Bone marrow (tissue), 2 donors: Measurements from ENCODE around the gene CDYL.

Source experiments
- DNase-seq, 2 donors: peaks; one replicate each; lab custom pipeline; 2025; lab: John Stamatoyannopoulos, UW

The CDYL gene

DNA sequence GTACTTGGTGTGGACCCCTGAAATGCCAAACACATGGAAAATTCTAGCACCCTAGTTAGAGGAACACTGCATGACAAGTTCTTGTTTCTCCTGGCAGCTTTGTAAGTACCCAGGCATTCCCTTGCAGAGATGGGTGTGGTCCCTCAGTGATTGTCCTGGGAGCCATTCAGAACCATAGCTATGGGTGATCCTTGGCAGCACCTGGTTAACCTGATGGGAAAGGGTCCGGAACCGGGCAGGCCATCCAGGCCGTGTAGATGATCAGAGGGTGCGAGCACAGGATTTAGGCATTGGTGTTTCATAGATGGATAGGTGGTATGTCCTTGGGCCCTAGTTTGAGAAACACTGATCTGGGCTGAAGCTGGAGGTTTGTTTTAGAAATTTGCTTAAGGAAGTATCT is 131.9 kb downstream of the CDYL start:
- no peak for DNase-seq

DNA sequence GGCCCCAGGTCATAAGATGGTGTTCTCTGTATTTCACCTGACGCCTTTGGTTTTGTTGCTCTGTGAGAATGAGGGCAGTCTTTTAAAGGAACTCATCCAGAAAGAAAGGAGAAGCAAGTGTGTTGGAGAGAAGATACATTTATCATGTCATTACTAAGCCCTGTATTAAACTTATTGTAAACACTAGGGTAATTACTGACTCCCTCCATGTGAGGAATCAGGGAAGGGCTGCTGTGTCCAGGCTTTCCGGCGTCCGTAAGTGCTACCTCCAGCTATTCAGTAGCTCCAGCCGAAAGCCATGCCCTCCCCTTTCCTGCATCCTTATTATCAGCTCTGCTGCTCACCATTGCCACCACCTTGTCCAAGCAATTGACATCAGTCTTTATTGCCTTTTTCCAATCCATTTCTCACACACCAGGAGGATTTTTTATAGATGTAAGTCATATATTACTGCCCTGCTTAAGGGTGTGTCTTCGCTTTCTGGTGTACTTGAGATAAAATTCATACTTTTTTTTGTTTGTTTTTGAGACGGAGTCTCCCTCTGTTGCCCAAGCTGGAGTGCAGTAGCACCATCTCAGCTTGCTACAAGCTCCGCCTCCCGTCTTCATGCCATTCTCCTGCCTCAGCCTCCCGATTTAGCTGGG is 133.0 kb downstream of the CDYL start:
- no peak for DNase-seq

DNA sequence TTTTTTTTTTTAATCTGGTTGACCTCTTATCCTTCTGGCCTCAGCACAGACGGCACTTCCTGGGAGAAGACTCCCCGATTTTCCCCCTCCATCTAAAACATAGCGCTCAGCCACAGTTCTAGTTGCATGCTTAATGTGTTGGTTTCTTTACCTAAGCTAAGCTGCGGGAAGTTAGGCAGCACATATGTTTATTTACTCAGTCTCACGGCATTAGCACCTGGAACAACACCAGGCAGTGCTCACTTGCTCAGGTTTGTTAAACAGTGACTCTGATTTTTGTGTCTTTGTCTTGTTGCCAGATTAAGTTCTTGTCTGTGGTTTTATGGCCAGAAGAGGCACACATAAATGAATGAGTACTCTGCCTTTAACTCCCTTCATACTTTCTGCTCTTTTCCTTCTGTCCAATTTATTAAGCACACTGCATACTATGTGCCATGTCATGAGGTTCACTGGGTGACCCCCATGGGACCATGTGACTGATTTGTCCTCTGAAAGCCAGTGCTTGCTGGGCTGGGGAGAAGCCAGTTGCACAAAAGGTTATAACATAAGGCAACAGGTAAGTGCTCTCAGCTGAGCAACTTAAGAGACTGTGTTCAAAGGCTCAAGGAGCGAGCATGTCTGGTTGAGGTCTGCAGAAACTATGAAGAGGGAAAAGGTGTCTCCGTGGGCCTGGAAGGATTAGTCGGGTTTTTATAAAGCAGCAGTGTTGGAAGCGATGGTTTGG is 134.0 kb downstream of the CDYL start:
- DNase-seq: no peak

GRCh38 chr6:4912559-4912958 is 136.4 kb downstream of the CDYL start:
- no peak for DNase-seq

DNA sequence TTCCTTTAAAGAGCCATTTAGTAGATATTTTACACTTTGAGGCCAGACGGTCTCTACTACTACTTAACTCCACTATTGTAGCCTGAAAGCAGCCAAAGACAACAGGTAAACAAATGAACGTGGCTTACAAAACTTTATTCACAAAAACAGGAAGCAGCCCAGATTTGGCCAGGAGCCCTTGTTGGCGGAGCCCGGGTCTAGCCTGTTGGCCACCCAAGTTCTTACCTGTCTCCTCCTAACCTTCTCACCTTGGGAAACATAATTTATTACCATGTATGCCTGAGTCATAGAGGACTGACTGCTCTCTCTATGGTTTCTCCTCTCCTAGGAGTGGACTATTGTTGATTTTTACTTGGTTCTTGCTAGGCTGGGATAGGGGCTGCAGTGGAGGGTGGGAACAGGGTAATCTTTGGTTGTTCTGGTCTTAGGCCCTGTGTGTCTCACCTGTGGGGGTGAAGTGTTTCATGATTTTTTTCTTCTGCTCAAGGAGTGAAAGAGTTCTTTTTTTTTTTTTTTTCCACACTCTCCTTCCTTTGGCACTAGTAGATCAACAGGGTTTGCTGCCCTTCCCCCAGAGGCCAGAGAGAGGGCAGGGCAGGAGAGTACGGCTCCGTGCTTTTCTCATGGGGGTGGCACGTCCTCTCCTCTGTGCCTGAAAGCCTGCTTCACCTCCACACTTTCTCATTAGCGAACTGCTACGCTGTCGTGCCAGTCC is 137.7 kb downstream of the CDYL start:
- no peak for DNase-seq

GRCh38 chr6:4914420-4915159 is 138.4 kb downstream of the CDYL start:
- no peak for DNase-seq

GRCh38 chr6:4916954-4917561 is 140.9 kb downstream of the CDYL start:
- DNase-seq: no peak

DNA sequence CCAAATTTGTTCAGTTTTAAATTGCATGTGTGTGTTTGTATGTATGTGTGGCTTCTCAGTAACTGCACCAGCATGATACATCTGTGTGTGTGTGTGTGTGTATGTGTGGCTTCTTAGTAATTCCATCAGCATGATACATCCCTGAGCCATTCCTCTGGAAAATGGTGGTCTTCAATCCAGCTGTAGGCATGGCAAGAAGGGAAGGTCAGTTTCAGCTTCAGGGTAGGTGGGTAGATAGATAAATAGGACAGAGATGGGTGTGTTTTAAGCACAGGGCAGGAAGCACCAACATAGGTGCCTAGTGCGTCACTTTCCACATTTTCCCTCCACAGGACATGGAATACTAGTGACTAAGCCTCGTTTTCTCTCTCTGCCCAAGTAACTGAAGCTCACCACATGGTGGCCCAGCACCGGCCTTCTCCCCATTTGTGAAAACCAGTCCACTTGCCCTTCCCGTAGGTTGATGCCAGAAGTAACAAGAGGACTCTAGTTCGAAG is 144.8 kb downstream of the CDYL start:
- DNase-seq: no peak

DNA sequence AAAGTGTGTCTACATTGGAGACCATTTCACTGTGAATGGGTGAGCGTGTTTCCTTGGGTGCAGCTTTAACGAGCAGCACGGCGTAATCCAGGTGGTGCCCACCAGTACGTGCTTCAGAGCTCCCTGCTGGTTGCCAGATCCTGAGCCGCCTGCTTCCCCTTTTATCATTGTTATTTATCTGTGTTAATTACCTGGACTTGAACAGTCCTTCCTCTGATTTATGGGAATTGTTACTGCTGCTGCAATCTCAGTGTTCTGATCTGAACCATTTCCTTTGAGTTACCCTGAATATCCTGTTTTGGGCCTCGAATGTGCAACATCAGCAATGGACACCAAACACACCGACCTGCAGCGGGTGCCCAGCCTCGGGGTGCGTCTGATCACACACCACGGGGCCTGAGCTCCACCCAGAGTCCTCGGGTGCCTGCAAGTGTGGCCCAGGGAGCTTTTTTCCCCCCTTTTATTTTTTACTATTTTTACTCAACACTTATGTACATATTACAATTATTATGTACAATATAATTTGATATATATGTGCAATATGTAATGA is 146.4 kb downstream of the CDYL start:
- no peak for DNase-seq

GRCh38 chr6:4923081-4923480 is 146.9 kb downstream of the CDYL start:
- no peak for DNase-seq

GRCh38 chr6:4924661-4925271 is 148.6 kb downstream of the CDYL start:
- DNase-seq: no peak

DNA sequence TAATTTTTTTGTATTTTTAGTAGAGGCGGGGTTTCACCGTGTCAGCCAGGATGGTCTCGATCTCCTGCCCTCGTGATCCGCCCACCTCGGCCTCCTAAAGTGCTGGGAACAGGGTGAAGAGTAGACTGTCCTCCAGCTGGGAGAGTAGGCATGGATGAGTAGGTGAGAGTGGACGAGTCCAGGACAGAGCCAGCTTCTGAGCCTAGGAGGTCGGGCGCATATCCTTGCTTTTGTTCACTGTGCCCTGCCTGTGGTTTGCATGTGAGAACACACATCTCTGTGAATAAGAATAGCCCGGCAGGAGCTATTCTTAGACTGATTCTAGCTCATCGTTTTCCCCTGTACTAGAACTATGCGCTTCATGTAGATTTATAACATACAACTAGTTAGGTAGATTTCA is 149.4 kb downstream of the CDYL start:
- no peak for DNase-seq

DNA sequence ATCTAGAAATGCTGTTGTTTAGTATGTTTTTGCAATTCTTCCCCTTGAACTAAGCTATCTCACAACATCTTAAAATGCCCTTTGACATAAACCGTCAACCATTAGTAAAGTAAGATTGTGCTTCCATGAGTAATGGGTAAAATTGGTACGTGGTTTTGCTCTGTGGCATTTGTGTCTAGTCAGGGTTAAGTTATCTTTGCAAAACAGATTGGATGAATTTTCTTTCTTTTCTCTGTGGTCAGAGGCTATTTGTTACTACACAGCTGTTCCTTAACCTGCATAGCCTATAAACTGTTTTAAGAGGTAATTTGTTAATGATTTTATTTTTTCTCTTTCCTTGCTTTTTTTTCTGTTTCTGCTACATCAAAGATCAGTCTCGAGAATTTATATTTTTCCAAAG is 152.2 kb downstream of the CDYL start:
- DNase-seq: peak in 1 of 2 donors; percentile 46

DNA sequence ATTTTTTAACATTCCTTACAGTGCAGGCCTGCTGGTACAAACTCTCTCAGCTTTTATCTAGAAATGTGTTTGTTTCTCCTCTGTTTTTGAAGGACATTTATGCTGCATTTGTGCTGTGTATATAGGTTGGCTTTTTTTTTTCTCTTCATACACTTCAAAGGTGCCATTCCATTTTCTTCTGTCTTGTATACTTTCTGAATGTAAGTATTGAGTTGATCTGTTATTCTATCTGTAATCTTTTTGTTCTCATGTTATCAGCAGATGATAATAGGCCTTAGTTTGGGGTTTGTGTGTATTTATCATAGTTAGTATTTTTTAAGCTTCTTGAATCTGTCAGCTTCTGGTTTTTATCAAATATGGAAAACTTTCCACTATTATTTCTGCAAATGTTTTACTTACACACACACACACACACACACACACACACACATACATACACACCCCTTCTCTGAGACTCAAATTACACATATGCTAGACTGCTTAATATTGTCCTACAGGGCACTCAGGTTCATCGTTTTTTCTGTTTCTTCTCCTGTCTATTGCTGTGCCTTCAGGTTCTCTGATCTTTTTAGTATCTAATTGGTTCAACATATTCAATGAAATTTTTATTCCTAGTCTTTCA is 153.0 kb downstream of the CDYL start:
- DNase-seq: no peak

DNA sequence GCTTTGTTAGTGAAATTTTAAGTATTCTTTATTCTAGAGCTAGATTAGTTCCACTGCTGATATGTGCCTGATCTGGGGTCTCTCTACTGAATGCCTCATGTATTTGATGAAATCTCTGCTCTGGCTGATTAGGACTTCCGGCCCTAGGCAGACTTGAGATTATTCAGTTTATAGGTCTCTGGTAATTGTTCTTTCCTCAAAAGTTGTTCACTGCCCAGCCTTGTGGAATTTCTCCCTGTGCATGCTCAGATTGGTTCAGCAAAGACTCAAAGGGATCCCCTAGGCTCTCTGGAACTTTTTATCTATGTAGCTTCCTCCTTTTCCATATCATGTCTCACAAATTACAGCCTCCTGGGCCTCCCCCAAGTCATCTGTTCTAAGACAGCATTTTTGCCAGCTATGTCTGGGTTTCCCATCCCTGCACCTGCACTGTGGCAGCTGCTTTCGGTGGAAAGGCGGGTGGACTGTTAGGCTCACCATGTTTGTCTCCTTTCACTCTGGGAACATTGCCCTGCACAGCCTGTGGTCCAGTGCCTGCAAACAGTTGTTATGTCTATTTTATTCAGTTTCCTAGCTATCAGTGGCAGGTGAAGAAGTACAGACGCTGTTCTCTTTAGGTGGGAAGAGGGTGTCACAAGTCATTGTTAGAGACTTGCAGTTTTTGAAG is 154.0 kb downstream of the CDYL start:
- no peak for DNase-seq

- no peak for DNase-seq
Measured at GRCh38 chr6:4931530-4932227, 155.5 kb downstream of the CDYL start.

DNA sequence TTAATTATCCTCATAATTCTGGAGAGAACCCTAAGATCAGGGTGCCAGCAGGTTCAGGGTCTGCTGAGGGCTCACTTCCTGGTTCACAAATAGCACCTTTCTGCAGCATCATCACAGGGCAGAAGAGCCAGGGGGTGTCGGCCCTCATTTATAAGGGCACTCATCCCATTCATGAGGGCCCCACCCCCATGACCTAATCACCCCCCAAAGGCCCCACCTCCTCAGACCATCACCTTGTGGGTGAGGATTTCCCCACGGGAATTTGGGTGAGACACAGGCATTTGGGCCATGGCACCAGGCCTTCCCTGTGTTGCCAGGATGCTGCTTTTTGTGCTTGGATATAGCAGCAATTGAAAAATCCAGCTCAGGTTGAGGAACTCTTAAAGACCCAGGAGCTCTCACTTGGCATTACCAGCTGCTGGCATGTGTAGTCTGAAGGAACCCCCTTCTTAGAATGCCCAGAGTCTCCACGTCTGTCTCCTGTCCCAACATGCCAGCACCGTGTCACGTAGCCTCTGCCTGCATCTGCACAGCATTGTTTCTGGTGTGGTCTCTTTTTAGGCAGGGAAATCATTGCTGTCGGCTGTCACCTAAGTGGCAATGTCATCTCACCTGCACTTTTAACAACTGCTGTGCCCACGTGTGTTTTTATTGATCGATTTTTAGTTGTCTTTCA is 156.2 kb downstream of the CDYL start:
- DNase-seq: no peak

GRCh38 chr6:4935486-4935885 is 159.3 kb downstream of the CDYL start:
- no peak for DNase-seq
